HCT116 (cell line): ENCODE measurements around the gene PPDPF. TPM values are rescaled to one million over a fixed set of nuclear protein-coding genes. Genes with fewer than 3 reads are reported as not detected.

Experiments
- ATAC-seq: fragments of 200-7000 bp; cut with Tn5 transposase; 2 replicates; pipeline ENCODE4 v1.9.1; 2020; ENCODE audit warnings: mild to moderate bottlenecking, moderate library complexity
- BruUV-seq: library from RNA; stranded (reverse); fragments of 400-500 nt; replicated peaks from 2 replicates; lab custom pipeline; 2021; lab: Mats Ljungman, UMichigan
- CTCF ChIA-PET: fragments of 300-600 bp; sonication (Branson Sonifier 250); formaldehyde crosslinking; loops from one replicate; lab custom pipeline; 2021; ENCODE audit warnings: antibody characterized with exemption; lab: Charles Lee
- POLR2A ChIA-PET: fragments of 300-600, 350-600 bp; sonication (Branson Sonifier 250); formaldehyde crosslinking; loops from one replicate; lab custom pipeline; 2021; ENCODE audit warnings: antibody characterized with exemption; lab: Charles Lee
- RAD21 ChIA-PET, 2 experiments: fragments of 300-600 bp; sonication (Branson Sonifier 250); formaldehyde crosslinking; loops; one replicate each; lab custom pipeline; 2023; ENCODE audit warnings: low total read pairs in 2 of 2; ENCODE audit not compliant: uncharacterized antibody in 2 of 2, unreplicated experiment in 2 of 2, low non-redundant PET in 1 of 2; lab: Charles Lee
- DNase-seq: peaks from one replicate; pipeline ENCODE4 v3.0.0-alpha.2; 2010; ENCODE audit warnings: low read depth, low spot score
- H2AFZ ChIP-seq: fragments of 200-600 bp; shearing (Covaris generic), sonication (generic); 2 replicates; pipeline ENCODE4 v1.6.1; 2017; ENCODE audit warnings: low read depth, mixed run types, mixed read lengths, antibody characterized with exemption, low read length; ENCODE audit not compliant: poor library complexity, severe bottlenecking
- H3K27ac ChIP-seq: 2 replicates; pipeline ENCODE4 v1.5.1; 2012; ENCODE audit warnings: low read depth, low read length
- H3K27me3 ChIP-seq: fragments of 200-600 bp; sonication (generic); 2 replicates; pipeline ENCODE4 v1.6.1; 2016; ENCODE audit warnings: mixed run types, low read length, mixed read lengths; ENCODE audit not compliant: insufficient read depth
- H3K36me3 ChIP-seq, 2 experiments: fragments of 200-500 bp in 1 of 2; fragments of 200-600 bp in 1 of 2; sonication (Bioruptor generic) in 1 of 2; sonication (generic) in 1 of 2; 2 replicates each; pipeline versions ENCODE4 v1.5.1 to v1.6.1; 2014 to 2016; ENCODE audit warnings: low read length in 2 of 2, inconsistent platforms in 1 of 2, mixed read lengths in 1 of 2, mixed run types in 1 of 2; ENCODE audit not compliant: insufficient read depth in 2 of 2, control insufficient read depth in 1 of 2
- H3K4me1 ChIP-seq, 2 experiments: fragments of 200-600 bp in 1 of 2; sonication (generic) in 1 of 2; 2 replicates each; pipeline versions ENCODE4 v1.5.1 to v1.6.1; 2012 to 2017; ENCODE audit warnings: low read length in 2 of 2, inconsistent platforms in 1 of 2, mild to moderate bottlenecking in 1 of 2, mixed read lengths in 1 of 2, mixed run types in 1 of 2, moderate library complexity in 1 of 2; ENCODE audit not compliant: insufficient read depth in 2 of 2, control insufficient read depth in 1 of 2
- H3K4me2 ChIP-seq: fragments of 200-600 bp; sonication (generic); 2 replicates; pipeline ENCODE4 v1.6.1; 2017; ENCODE audit warnings: mixed run types, low read length, mixed read lengths
- H3K4me3 ChIP-seq, 2 experiments: fragments of 200-600 bp in 1 of 2; sonication (generic) in 1 of 2; replicated peaks in 1 of 2; 2 replicates each; pipeline ENCODE4 v1.5.1; 2011 to 2016; ENCODE audit warnings: low read length in 2 of 2, control low read depth in 1 of 2, low read depth in 1 of 2, mild to moderate bottlenecking in 1 of 2, mixed read lengths in 1 of 2, mixed run types in 1 of 2
- H3K79me2 ChIP-seq: fragments of 200-600 bp; sonication (generic); 2 replicates; pipeline ENCODE4 v1.6.1; 2017; ENCODE audit warnings: mild to moderate bottlenecking, mixed run types, low read length, moderate library complexity, mixed read lengths; ENCODE audit not compliant: insufficient read depth
- H3K9ac ChIP-seq: fragments of 200-600 bp; sonication (generic); 2 replicates; pipeline ENCODE4 v1.6.1; 2016; ENCODE audit warnings: low read length, mixed read lengths
- H3K9me2 ChIP-seq: fragments of 200-600 bp; sonication (generic), shearing (Covaris generic); 2 replicates; pipeline ENCODE4 v1.6.1; 2017; ENCODE audit warnings: mixed run types, mild to moderate bottlenecking, moderate library complexity; ENCODE audit not compliant: insufficient read depth
- H3K9me3 ChIP-seq, 2 experiments: fragments of 200-500 bp in 1 of 2; fragments of 200-600 bp in 1 of 2; sonication (Bioruptor generic) in 1 of 2; sonication (generic) in 1 of 2; 2 replicates each; pipeline ENCODE4 v1.6.1; 2014 to 2017; ENCODE audit warnings: low read length in 2 of 2, mixed read lengths in 2 of 2, inconsistent platforms in 1 of 2, low read depth in 1 of 2, mild to moderate bottlenecking in 1 of 2, mixed run types in 1 of 2, moderate library complexity in 1 of 2; ENCODE audit not compliant: control insufficient read depth in 1 of 2, insufficient read depth in 1 of 2
- H4K20me1 ChIP-seq: fragments of 200-600 bp; sonication (generic), shearing (Covaris generic); 2 replicates; pipeline ENCODE4 v1.6.1; 2017; ENCODE audit warnings: mixed run types, mild to moderate bottlenecking, moderate library complexity; ENCODE audit not compliant: insufficient read depth
- ATF3 ChIP-seq: IDR thresholded peaks from 2 replicates; pipeline ENCODE4 v1.6.1; 2012
- CBX3 ChIP-seq: IDR thresholded peaks from 2 replicates; pipeline ENCODE4 v1.6.1; 2012; ENCODE audit warnings: low read depth
- CEBPB ChIP-seq: IDR thresholded peaks from 2 replicates; pipeline ENCODE4 v1.6.1; 2012; ENCODE audit warnings: low read depth
- EZH2 ChIP-seq: fragments of 200-600 bp; sonication (generic); IDR thresholded peaks from 2 replicates; pipeline ENCODE4 v1.6.1; 2017; ENCODE audit warnings: antibody characterized with exemption, mixed run types
- EZH2phosphoT487 ChIP-seq: fragments of 200-600 bp; IDR thresholded peaks from 2 replicates; pipeline ENCODE4 v1.6.1; 2018; ENCODE audit warnings: antibody characterized with exemption, borderline replicate concordance
- FOSL1 ChIP-seq: IDR thresholded peaks from 2 replicates; pipeline ENCODE4 v1.6.1; 2012; ENCODE audit warnings: low read depth
- MAX ChIP-seq: IDR thresholded peaks from 2 replicates; pipeline ENCODE4 v1.6.1; 2012
- POLR2A ChIP-seq: IDR thresholded peaks from 2 replicates; pipeline ENCODE4 v1.7.0; 2011; ENCODE audit warnings: borderline replicate concordance; ENCODE audit not compliant: insufficient read depth, insufficient read length; ENCODE audit errors: extremely low read depth
- POLR2AphosphoS5 ChIP-seq: IDR thresholded peaks from 2 replicates; pipeline ENCODE4 v1.6.1; 2011; ENCODE audit warnings: mild to moderate bottlenecking, low read depth, low read length, moderate library complexity
- REST ChIP-seq: IDR thresholded peaks from 2 replicates; pipeline ENCODE4 v1.6.1; 2012; ENCODE audit warnings: low read depth
- SIN3A ChIP-seq: IDR thresholded peaks from 2 replicates; pipeline ENCODE4 v1.6.1; 2012; ENCODE audit warnings: low read depth
- SP1 ChIP-seq: IDR thresholded peaks from 2 replicates; pipeline ENCODE4 v1.6.1; 2012; ENCODE audit warnings: low read depth
- SRF ChIP-seq: IDR thresholded peaks from 2 replicates; pipeline ENCODE4 v1.6.1; 2012; ENCODE audit warnings: low read depth
- YY1 ChIP-seq: IDR thresholded peaks from 2 replicates; pipeline ENCODE4 v1.6.1; 2011; ENCODE audit warnings: low read length, low read depth, moderate library complexity, mild to moderate bottlenecking; ENCODE audit not compliant: insufficient replicate concordance; ENCODE audit errors: extremely low read depth
- ZNF274 ChIP-seq: fragments of 200-500 bp; sonication (Bioruptor generic); IDR thresholded peaks from 2 replicates; pipeline ENCODE4 v1.6.1; 2014; ENCODE audit warnings: mild to moderate bottlenecking, low read depth, low read length, inconsistent platforms
- intact Hi-C: fragments of 100-400 bp; cut with micrococcal nuclease; formaldehyde crosslinking; loops from 2 replicates; pipeline ENCODE4 v1.10.0; 2022
- total RNA-seq: library from RNA; stranded (reverse); gene quantifications from one replicate; pipeline ENCODE4 v1.2.1, GENCODE V29; 2021; ENCODE audit not compliant: unreplicated experiment

PPDPF gene
- total RNA-seq, 1 experiment from 2014 or later = 346 TPM

- TF ChIP-seq REST (no peak), SRF (no peak)
Measured at GRCh38 chr20:63560856-63561609, 40.5 kb downstream of the PPDPF start (continued).

- CTCF ChIA-PET = no interaction called here
Measured at GRCh38 chr20:63561624-63562396, 41.2 kb downstream of the PPDPF start.

More at GRCh38 chr20:63561624-63562396, 41.2 kb downstream of the PPDPF start:
- no peak overlapping the region for H3K4me2 ChIP-seq
- no peaks in the 10 kb centered on the region for H3K27me3 ChIP-seq
- H4K20me1 ChIP-seq = no peaks in the 10 kb centered on the region
- no peak for ATAC-seq
- intact Hi-C loops = no loop called here
- H3K36me3 ChIP-seq = no peaks in the 10 kb centered on the region; a peak in 3 of 4 replicates
- H3K4me3 ChIP-seq = no peak overlapping the region
- no peaks in the 10 kb centered on the region for H3K9me2 ChIP-seq
- no peak overlapping the region for H2AFZ ChIP-seq
- DNase-seq = no peak
- H3K9me3 ChIP-seq = no peaks in the 10 kb centered on the region
- no peak overlapping the region for H3K9ac ChIP-seq
- H3K4me1 ChIP-seq = no peaks in the 10 kb centered on the region
- H3K79me2 ChIP-seq = no peaks in the 10 kb centered on the region
- BruUV-seq = no TSS peak
- no peak for TF ChIP-seq EZH2phosphoT487
- no peak for TF ChIP-seq SP1
- TF ChIP-seq SRF = no peak
- no peak for TF ChIP-seq EZH2
- no peak for TF ChIP-seq SIN3A
- no peak for TF ChIP-seq POLR2AphosphoS5
- TF ChIP-seq ZNF274 = no peak
- no peak for TF ChIP-seq CEBPB
- TF ChIP-seq CBX3 = no peak
- TF ChIP-seq MAX = no peak
- no peak for TF ChIP-seq YY1
- TF ChIP-seq ATF3 = no peak
- TF ChIP-seq POLR2A = no peak
- no peak for TF ChIP-seq FOSL1
- ChIA-PET POLR2A (interaction anchor here (0.6 kb wide), 1 partner anchor 20 kb away, joined by 3 read pairs; no protein-coding TSS in a partner anchor), RAD21 (no interaction called here)
- H3K27ac ChIP-seq = no peak overlapping the region
